HG03060 (cell line): Measurements from ENCODE around the gene RRP1B.
A peak's percentile ranks its signal among the peaks of the same experiment; 100 is the strongest.
"Not testable (repeated sequence)": the region's sequence is repeated elsewhere in the genome, so short reads cannot be mapped to it uniquely, and the experiment has no call there.

Experiments used
- ATAC-seq: cut with Tn5 transposase; IDR thresholded peaks from one replicate; pipeline ENCODE4 v1.9.1; 2021; ENCODE audit warnings: low read depth, moderate number of reproducible peaks; ENCODE audit not compliant: unreplicated experiment

The RRP1B gene

DNA sequence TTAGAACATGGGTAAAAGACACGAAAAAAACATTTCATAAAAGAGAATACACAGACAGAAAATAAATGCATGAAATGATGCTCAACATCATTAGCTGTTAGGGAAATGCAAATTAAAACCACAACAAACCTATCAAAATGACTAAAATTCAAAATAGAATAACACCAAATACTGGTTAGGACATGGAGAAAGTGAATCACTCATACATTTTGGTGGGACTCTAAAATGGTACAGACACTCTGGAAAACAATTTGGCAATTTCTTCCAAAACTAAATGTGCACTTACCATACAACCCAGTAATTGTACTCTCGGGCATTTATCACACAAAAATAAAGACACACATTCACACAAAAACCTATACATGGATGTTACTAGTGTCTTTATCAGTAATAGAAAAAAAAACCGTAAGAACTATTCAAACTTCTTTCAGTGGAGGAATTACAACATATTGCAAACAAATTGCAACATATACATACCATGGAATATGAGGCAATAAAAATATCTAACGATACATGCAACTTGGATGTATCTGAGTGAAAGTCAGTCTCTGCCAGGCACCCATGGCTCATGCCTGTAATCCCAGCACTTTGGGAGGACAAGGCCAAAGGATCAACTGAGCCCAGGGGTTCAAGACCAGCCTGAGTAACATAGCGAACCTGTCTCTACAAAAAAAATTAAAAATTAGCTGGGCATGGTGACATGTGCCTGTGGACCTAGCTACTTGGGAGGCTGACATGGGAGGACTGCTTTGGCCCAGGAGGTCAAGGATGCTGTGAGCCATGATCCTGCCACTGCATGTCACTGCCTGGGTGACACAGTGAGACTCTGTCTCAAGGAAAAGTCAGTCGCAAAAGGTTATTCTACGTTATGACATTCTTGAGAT lies 19.6 kb upstream of the RRP1B start:
- ATAC-seq: no peak

- no peak for ATAC-seq
Measured at GRCh38 chr21:43640400-43640799, 19.0 kb upstream of the RRP1B start.

GRCh38 chr21:43643193-43643592 lies 16.2 kb upstream of the RRP1B start:
- no peak for ATAC-seq

DNA sequence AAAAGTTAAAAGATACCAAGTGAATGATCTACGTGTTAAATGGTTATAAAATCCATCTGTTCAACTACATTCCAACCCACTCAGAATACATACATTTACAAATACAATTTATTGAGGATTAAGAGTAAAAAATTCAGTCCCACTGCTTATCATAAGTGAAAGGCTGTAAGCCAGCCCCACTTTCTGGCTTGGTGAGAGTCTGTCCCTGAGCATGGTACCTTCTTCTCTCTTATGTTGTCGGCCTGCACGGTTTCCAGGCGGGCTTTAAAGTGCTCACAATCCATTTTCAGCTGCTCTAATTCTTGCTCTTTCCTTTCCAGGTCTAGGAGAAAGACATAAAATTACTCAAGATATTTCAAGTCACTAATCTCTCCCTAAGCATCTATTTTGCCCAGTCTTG lies 15.3 kb upstream of the RRP1B start:
- no peak for ATAC-seq

DNA sequence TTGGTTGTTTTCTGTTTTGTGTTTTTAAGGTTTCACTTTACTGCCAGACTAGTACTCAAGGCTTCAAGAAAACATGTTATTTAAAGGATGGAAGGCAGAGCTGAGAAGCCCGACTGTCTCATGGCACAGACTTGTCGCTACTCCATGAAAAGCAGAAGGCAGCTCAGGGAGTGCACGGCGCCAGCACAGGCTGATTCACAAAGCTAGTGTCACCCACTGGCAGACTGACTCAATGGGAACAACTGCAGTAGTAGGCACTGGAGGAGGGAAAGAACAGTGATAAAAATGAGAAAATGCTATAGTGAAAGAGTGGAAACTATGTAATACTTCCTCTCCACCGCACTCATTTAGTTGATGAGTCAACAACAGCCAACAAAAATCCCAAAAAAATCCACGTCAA lies 14.8 kb upstream of the RRP1B start:
- ATAC-seq: no peak

GRCh38 chr21:43645136-43645891 lies 14.0 kb upstream of the RRP1B start:
- no peak for ATAC-seq

DNA sequence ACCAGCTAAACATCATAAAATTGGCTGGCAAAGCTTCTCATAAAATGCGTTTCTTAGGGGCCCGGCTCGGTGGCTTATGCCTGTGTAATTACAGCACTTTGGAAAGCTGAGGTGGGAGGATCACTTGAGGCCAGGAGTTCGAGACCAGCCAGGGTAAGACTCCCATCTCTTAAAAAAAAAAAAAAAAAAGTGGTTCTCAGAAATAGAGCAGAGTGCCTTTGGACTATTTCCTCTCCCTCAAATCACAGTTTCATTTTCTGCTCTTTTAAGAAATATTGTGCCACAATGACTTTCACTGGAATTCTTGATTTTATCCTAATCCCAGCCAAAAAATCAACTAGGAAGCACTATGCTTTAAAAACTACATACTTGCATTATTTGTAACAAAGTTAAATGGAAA lies 13.4 kb upstream of the RRP1B start:
- no peak for ATAC-seq

GRCh38 chr21:43646550-43647260 lies 12.7 kb upstream of the RRP1B start:
- ATAC-seq: peak; percentile 85

DNA sequence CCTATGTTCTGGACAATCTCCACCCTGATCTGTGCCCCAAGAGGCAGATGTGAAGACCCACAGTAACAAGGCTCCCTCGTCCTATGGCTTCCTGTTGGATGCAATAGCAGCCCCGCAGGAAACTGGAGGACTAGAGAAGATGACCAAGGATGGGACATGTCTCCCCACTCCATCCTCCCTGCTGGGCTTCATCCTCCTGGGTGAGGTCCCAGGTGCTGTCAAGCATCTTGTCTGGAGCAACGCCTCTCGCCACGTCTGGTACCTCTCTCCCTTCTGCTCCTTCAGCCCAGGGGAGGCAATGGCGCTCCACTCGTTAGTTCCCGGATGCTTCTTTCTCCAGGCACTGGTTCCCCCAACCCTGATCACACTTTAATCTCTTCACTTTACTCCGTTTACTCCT lies 11.2 kb upstream of the RRP1B start:
- no peak for ATAC-seq

DNA sequence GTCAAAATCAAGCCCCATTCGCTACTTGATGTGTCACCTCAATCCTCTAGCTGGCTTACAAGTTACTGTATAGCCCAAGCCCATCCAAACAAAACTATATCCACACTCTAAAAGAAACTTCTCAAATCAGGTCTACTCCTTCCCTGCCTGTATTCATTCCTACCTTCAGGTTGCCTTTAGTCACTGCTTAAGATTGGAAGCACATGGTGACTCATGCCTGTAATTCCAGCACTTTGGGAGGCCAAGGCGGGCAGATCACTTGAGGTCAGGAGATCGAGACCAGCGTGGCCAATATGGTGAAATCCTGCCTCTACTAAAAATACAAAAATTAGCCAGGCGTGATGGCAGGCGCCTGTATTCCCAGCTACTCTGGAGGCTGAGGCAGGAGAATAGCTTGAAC lies 7.4 kb upstream of the RRP1B start:
- not testable (repeated sequence) for ATAC-seq

DNA sequence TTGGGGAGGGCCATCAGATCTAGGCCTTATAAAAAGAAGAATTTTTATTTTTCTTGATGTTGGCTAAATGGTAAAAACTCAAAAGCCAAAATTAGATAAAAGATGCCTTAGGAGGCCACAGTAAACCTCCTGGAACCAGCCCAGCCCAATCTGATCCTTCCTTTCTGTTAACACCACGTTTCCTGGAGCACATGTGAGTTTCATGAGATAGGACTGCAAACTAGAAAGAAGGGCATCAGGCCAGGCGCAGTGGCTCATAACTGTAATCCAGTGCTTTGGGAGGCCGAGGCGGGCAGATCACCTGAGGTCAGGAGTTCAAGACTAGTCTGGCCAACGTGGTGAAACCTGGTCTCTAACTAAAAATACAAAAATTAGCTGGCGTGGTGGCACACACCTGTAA lies 6.7 kb upstream of the RRP1B start:
- no peak for ATAC-seq

- no peak for ATAC-seq
Measured at GRCh38 chr21:43653626-43654025, 5.7 kb upstream of the RRP1B start.

GRCh38 chr21:43654806-43655489 lies 4.4 kb upstream of the RRP1B start:
- no peak for ATAC-seq

- no peak for ATAC-seq
Measured at GRCh38 chr21:43657355-43658087, 1.8 kb upstream of the RRP1B start.

DNA sequence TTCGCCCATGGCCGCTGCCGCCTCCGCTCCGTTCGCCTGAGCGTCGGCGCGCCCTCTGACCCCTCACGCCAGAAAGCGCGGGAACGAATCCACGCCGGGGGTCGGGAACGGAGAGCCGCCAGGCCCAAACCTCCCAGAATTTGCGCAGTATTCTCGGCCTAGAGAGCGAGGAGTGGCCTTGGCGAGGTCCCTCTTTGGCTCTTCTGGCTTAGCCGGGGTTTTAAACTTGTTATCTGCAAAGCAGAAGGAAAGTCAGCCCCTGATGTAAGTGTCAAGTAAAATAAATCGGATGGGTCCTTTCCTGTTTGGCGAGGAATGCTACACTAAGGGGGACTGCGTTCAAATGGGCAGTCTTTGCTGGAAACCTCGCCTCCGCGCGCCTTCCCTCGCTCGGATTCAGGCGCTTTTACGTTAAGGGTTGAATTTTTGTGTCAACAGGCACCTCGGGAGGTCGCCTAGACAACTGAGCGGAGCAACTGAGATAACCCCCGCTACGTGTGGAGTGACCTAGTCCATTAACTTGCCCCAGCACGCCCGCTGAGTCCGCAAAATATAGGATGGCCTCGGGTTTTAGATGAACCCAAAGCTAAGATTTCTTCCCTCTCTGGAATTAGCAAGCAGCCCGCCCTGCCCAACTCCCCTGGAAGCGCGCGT lies 1.1 kb upstream of the RRP1B start:
- no peak for ATAC-seq

- no peak for ATAC-seq
Measured at GRCh38 chr21:43658769-43659135, 608 bp upstream of the RRP1B start.

DNA sequence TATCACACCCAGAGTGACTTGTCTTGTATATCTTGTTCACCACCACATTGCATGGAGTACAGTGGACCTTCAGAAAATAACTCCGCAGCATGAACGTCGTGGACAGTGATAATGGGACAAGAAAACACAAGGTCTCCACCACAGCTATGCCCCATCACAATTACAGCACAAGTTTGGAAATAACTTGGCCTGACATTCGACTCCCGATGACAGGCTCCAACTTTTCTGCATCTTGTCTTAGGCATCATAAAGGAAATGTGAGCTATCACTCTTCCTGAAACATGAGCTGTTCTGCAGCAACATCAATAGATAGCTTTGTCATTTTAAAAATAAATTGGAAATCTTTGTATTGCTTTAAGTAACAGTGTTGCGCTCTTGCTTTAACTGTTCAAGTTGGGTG lies 2.9 kb downstream of the RRP1B start:
- ATAC-seq: no peak

DNA sequence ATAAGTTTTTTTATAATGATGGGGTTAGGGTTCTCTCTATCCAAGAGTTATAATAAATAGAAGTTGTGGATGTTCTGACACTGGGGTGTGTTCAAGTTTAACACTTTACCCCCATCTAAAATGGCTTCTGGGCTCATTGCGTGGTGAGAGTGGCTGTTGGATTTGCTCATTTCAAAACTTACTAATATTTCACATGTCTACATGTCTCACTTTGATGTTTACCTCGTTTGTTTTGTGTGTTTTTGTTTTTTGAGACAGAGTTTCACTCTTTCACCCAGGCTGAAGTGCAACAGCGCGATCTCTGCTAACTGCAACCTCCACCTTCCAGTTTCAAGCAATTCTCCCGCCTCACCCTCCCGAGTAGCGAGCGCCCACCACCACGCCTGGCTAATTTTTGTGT lies 3.7 kb downstream of the RRP1B start:
- no peak for ATAC-seq

GRCh38 chr21:43664358-43664757 lies 5.0 kb downstream of the RRP1B start:
- ATAC-seq: no peak

DNA sequence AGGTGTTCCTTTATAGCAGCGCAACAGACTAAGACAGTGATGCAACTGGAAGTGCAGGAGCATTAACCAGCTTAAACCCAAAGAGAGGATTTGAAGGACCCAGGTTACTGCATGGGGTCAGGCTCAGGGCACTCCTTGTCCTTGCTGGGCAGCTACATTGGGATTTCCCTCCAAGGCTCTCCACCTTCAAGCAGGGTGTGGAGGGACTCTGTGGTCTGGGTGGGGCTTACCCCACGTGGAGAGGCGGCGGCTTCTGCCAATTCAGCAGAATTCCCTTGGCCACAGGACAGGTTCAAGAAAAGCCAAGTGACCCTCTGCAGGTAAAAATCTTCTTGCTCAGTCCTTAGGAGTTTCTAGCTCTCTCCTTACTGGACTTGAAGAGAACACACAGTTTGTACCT lies 6.5 kb downstream of the RRP1B start:
- no peak for ATAC-seq
